COR-L47 (cell line): Measurements from ENCODE around the gene MAP3K5.
"Not testable (repeated sequence)": the region's sequence is repeated elsewhere in the genome, so short reads cannot be mapped to it uniquely, and the experiment has no call there.

Source experiments
- DNase-seq: peaks from one replicate; lab custom pipeline; 2025; lab: John Stamatoyannopoulos, UW

MAP3K5 gene

GRCh38 chr6:136772685-136773472 lies 19.4 kb downstream of the MAP3K5 start:
- no peak for DNase-seq

DNA sequence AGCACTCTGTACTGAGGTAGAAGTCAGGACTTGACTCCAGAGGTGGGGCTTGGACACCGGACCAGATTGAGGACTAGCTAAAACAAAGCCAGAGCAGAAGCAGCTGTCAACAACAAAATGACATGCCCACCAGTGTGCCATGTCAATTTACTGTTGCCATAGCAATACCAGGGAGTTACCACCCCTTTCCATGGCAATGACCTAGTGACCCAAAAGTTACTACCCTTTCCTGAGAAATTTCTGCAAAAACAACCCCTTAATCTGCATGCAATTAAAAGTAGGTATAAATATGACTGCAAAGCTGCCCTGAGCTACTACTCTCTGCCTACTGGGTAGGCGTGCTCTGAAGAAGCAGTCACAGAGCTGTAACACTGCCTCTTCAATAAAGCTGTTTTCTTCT lies 21.0 kb downstream of the MAP3K5 start:
- no peak for DNase-seq

DNA sequence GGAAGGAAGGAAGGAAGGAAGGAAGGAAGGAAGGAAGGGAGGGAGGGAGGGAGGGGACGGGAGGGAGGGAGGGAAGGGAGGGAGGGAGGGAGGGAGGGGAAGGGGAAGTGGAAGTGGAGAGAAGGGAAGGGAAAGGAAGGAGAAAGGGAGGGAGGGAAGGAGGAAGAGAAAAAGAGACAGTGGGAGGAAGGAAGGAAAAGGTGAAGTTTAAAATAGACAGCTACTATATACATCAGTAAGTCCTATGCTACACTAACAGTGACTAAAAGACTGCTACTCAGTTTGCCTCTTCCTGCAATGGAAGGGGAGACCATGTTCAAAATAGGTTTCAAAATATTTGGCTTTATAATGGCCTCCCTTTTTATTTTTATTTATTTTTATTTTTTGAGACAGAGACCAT lies 22.5 kb downstream of the MAP3K5 start:
- DNase-seq = no peak

DNA sequence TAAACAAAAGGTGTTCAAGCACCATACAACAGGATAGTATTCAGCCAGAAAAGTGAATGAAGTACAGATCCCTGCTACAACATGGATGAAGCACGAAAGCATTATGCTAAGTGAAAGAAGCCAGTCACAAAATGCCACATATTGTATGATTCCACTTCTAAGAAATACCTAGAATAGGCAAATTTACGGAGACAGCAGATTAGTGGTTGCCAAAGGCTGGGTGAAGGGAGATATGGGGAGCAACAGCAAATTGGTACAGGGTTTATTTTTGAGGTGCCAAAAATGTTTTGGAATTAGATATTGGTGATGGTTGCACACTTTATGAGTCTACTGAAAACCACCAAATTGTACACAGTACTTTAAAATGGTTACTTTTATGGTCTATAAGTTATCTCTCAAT lies 23.2 kb downstream of the MAP3K5 start:
- no peak for DNase-seq

- DNase-seq = no peak
These were observed 24.5 kb downstream of the MAP3K5 start for GRCh38 chr6:136767570-136768309.

DNA sequence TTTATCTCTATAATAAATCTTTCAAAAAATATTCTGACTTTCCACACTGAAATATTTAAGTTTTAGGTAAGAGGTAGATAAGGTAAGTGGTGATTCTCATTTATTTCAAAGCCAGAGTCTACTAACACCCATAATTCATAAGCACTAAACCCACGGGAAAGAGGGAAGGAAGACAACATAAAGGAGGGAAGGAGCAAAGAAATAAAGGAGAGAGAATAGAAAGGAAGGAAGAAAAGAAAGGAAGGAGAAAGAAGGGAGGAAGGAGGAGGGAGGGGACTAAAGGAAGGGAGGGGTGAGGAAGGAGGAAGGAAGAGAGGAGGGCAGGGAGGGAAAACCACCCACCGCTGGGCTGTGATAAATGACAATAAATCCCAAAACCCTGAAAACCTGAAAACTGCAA lies 25.2 kb downstream of the MAP3K5 start:
- DNase-seq = no peak

- no peak for DNase-seq
These were observed 26.0 kb downstream of the MAP3K5 start for GRCh38 chr6:136766274-136766673.

DNA sequence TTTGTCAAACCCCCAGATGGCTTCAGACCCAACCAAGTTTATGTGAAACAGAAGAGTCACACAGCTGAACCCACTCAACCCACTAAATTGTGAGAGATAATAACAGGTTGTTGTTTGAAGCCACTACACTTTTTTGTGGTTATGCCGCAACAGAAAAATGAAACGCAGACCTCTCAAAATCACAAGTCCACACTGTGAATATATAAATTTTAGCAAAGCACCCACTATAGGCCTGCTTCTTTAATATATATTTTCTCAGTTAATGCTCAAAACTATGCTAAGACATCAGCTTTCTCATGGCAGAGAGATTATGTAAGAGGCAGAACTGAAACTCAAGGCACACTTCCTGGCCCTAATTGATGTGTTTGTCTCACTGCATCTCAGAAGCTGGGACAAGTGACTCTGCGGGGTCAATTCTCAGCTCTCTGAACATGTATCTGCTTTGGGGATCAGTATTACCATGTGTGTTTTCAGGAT lies 27.7 kb downstream of the MAP3K5 start:
- no peak for DNase-seq

DNA sequence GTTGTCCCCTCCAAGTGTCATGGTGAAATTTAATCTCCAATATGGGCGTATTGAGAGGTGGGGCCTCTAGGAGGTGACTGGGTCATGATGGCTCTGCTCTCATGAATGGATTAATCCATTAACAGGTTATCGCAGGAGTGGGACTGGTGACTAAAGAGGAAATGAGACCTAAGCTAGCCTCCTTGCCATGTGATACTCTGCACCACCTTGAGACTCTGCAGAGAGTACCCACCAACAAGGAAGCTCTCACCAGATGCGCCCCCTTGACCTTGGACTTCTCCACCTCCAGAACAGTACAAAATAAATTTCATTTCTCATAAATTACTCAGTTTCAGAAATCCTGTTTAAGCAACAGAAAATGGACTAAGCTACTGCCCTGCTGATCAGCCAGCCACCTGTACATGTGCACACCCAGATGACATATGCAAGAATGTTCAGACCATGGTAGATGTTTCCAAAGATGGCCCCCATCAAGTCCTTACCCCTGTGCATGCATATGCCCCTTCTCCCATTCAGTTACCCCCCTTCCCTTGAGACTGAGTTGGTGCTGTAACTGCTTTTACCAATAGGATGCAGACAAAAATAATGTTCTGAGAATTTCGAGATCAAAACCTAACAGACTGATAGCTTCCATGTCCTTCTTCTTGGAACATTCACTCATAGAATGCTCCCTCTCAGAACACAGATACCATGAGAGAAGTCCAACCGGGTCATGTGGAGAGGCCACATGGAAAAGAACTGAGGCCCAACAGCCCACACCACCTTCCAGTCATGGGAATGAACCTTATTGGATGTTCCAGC lies 28.4 kb downstream of the MAP3K5 start:
- DNase-seq = no peak

DNA sequence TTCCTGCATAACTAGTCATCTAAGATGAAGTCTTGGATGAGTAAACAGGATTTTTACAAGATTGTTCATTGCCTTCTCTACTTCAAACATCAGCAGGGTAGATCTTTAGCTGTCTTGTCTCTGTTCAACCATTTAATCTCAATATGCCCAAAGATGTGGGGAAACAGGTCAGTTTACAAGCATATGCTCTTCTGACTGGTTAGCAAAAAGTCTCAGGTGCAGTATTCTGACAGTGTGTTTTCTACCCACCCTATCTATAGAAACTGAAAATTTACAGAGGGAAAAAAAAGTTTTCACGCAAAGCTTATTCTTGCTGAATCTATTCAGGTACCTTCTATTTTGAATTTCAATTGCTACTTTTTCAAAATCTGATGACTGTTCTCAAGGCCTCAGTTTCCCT lies 29.0 kb downstream of the MAP3K5 start:
- DNase-seq = no peak

DNA sequence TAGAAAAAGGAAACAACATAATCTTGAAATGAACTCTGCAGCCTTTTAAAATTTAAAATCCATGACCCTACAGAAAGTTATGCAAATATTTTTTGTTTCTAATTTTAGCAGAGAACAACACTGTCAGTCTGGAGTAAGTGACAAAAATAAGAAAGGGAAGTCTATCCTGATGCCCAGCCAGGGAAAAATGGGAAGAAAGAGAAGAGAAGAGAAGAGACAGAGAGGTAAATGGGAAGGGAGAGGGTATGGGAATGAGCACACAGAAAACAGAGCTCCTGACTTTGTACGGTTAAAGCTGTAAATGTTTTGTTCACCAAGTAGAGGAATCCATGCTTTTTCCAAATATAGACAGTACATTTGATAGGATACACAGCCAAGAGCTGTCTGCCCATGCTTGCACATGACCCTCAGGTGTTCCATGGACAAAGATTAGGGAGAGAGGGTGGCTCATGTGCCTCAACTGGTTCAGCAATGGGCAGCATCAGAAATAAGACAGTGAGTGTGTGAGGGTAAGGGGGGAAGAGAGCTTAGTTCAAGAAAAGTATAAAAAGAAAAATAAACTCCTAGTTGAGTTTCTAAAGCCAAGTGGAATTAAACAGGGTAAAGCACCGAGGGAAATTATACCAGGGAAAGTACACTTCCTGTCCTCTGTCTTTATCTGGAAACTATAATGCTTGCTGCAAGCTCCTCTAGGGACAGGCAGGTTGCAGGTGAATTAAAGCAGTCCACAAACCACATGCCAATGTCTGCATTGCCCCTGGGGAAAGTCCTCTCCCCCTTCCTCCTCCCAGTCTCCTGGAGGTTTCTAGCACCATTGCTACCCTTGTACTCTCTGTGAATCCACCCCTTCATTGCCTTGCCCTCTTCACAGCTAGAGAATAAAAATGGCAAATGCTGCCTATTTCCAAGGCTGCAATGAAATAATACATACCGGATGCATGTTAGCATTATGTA lies 30.0 kb downstream of the MAP3K5 start:
- no peak for DNase-seq

DNA sequence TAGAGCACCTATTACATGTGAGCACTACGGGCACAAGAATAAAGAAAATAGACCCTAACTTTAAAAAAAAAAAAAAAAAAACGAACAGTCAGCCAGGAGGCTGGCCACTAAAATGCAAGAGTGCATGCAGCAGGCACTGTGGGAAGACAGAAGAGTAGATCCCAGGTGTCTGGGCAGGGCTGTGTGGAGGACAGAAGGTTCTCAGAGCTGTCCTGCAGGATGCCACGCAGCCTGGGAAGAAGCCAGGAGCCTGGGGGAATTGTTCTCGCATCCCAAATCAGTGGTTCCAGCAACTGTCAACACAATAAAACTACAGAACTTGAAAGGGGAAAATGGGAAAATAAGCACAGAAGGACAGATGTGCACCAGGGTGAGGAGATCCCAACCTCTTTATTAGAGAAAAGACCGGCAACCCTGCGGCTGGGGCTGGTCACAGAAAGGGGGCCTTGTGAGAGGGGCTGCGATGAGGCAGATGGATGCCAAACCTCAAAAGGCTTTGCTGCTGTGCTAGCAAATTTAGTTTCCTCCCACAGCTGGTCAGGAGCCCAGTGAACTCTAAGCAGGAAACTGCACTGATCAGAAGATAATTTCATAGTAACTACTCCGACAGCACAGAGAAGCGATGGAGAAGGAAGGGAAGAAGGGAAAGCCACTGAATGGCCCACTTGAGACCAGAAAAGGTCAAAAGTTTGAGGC lies 30.9 kb downstream of the MAP3K5 start:
- DNase-seq = no peak

DNA sequence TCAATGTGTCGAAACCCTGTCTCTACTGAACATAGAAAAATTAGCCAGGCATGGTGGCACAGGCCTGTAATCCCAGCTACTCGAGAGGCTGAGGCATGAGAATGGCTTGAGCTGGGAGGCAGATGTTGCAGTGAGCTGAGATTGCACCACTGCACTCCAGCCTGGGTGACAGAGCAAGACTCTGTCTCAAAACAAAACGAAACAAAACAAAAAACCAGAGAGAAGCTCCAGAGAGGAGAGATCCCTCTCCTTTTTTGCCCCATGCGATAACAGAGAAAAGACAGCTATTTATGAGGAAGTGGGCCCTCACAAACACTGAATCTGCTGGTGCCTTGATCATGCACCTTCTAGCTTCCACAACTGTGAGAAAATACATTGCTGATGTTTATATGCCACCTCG lies 31.5 kb downstream of the MAP3K5 start:
- DNase-seq = not testable (repeated sequence)

DNA sequence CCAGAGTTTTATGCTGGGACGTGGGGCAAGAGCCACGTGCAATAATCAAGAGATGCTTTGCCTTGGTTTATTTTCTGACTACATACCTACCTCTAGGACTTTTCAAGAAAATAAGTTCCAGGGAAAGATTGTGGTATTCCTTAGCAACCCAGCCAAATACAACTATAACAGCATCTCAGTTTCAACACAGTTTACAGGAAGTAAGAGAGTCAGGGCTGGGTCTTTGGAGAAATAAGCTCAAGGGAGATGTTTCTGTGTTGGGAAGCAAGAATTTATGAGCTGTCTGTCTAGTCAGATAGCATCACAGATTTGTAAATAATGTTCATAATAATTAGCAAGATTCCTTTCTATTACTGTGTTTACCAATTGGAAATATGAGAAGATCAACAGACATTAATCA lies 35.1 kb downstream of the MAP3K5 start:
- no peak for DNase-seq

DNA sequence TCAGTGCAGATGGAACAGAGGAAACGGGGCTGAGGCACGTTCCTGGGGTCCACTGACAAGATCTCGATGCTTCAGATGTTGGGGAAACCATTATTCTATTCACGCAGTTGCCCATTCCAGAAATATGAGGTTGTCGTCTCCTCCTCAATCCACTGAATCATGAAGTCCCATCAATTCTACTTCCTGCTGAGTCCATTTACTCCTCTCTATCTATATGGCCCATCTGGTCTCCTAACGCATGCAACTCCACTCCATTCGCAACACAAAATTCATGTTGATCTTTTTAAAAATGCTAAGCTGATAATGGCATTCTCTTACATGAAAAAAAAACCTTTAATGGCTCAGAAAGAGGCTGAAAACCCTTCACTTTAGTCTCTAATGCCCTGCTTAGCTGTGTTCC lies 37.5 kb downstream of the MAP3K5 start:
- no peak for DNase-seq

DNA sequence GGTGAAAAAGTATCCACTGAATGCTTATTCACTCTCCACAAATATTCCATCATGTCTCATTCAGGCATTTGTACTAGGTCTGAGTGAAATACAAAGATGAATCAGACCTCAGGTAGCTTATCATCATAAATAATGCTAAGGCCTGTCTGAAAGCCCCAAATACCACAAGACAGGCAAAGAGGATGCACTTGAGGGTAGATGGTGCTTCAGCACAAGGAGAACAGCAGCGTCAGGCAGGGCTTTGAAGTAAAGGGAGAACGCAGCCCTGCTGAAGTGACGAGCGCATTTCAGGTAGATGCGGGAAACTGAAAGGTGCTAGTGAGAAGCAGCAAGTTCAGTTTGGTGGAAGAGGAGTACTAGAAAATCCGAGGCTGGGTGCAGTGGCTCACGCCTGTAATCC lies 38.7 kb downstream of the MAP3K5 start:
- no peak for DNase-seq

- DNase-seq = no peak
These were observed 39.7 kb downstream of the MAP3K5 start for GRCh38 chr6:136752554-136752953.

DNA sequence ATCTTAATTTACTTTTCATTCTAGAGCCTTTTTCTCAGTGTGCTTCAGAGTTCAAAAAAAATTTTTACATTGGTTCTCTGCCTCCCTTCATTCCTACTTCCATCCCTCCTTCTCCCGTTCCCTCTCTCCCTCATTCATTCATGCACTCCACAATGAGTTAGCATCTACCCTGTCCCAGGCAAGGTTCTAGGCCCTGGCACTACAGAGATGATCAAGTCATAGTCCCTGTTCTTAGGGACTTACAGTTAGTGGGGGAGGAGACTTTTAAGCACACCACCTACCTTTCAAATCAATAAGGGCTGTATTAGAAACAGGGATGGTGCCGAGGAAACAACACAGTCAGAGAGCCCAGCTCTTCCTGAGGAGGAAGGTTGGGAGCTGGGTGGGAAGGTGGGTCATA lies 40.3 kb downstream of the MAP3K5 start:
- DNase-seq = no peak

DNA sequence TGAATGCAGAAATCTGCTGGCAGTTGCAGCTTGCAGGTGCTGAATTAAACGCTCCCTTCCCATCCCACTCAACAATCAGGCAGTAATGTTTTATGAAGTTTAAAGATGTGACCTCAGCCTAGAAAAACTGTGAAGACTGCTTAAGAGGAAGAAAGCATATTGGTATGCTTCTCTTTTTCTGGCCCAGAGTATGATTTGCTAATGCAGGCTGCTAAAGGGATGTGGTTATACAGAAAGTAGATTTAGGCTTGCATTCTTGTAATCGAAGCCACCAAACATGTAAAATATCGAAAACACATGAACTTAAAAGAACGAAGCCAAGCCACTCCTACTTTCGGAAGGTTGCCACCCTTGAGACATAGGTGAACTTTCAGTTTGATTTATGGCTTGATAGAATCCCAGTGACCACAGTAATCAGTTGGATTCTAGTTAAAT lies 40.7 kb downstream of the MAP3K5 start:
- no peak for DNase-seq

GRCh38 chr6:136750696-136751521 lies 41.4 kb downstream of the MAP3K5 start:
- no peak for DNase-seq
